ENCODE data around the gene SLC22A2. TPM values are rescaled to one million over a fixed set of nuclear protein-coding genes. Genes with fewer than 3 reads are reported as not detected.
"Not testable (repeated sequence)": the region's sequence is repeated elsewhere in the genome, so short reads cannot be mapped to it uniquely, and the experiment has no call there.

The SLC22A2 gene
- total and polyA plus RNA-seq, 10 of the 15 experiments (the other 5 are each of a cell fraction or from before 2014, with no cell fraction given) = 0.12 TPM; not detected in 9

DNA sequence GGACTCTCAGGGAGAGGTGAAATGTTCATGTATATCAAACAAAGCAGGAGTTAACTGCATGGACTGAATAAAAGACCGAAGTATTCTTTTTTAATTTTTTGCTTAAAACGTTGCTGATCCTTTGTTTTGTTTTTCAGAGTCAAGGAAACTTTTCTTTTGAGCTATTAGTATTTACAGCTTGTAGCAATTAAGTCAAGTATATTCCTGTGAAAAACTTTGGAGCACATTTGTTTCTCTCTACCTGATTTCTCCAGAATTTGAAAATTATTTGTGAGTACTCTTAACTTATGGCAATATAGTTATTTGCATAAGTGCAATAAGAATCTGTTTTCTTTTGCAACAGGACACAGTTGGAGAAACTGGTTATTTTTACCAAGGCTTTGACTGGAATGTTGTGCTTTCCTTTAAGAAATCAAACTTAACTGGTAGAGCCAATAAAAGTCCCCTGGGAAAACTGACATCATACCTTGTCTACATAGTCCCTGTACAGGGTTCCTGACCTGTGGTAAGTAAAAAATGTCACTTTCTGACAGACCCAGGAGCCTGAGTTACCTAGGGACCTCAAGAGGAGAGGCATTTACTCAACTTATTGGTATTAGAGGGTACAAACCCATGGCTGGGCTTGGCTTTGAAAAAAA, 22.3 kb downstream of the SLC22A2 start:
- H3K27me3 ChIP-seq (replicated peaks in 1 of 2; ENCODE audit: control insufficient read depth in 2 of 2, insufficient read depth in 2 of 2, low read length in 1 of 2); DNase-seq (ENCODE audit: low read depth, low spot score); CTCF ChIA-PET; H3K4me3 ChIP-seq; intact Hi-C loops (cut with micrococcal nuclease; ENCODE audit: unreplicated experiment); H3K36me3 ChIP-seq (ENCODE audit: control insufficient read depth in 2 of 2, insufficient read depth in 2 of 2, low read length in 1 of 2); POLR2A ChIA-PET; SMC1A ChIA-PET (ENCODE audit: uncharacterized antibody, unreplicated experiment); H3K4me2 ChIP-seq (ENCODE audit: control insufficient read depth, insufficient read depth); H3K79me2 ChIP-seq (ENCODE audit: control insufficient read depth, insufficient read depth, low read length); H3K9ac ChIP-seq (ENCODE audit: control insufficient read depth, insufficient read depth, low read length); H3K27ac ChIP-seq (ENCODE audit: control insufficient read depth, insufficient read depth); H4K20me1 ChIP-seq (ENCODE audit: control insufficient read depth, insufficient read depth); H3K4me1 ChIP-seq (ENCODE audit: control insufficient read depth, insufficient read depth, low read length); BruUV-seq (replicated peaks); RAD21 ChIA-PET (ENCODE audit: unreplicated experiment); H3K9me3 ChIP-seq (replicated peaks; ENCODE audit: control insufficient read depth, insufficient read depth, low read length); H2AFZ ChIP-seq (ENCODE audit: control insufficient read depth, low read depth, low read length); ATAC-seq; FAIRE-seq; in situ Hi-C loops (cut with MboI): not testable (repeated sequence)
- WGBS (ENCODE audit: insufficient coverage, insufficient replicate concordance, low lambda C conversion rate, missing lambda C conversion rate) = 0% methylated on average over 2 of the region's 2 CpGs

DNA sequence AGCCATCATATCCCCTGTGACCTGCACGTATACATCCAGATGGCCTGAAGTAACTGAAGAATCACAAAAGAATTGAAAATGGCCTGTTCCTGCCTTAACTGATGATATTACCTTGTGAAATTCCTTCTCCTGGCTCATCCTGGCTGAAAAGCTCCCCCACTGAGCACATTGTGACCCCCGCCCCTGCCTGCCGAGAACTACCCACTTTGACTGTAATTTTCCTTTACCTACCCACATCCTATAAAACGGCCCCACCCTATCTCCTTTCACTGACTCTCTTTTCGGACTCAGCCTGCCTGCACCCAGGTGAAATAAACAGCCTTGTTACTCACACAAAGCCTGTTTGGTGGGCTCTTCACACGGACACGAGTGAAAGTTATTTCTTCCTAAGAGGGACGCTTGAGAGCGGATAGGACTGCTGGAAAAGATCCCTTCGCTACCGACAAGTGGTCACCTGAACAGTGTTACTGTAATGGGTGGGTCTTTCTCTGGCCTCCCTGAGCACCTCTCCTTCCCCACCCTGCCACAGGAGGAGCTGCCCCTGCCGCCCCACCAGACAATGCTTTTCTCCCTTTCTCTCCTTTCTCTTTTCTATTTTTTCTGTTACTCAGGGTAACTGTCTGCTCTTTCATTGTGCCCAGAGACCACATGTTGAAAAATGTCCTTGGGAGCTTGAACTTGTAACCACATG, 24.5 kb downstream of the SLC22A2 start:
- CTCF ChIA-PET = not testable (repeated sequence)

More for the DNA sequence above, 24.5 kb downstream of the SLC22A2 start:
- WGBS (ENCODE audit: insufficient coverage, insufficient replicate concordance, low lambda C conversion rate, missing lambda C conversion rate) = 50% methylated on average over 12 of the region's 12 CpGs
- intact Hi-C loops (cut with micrococcal nuclease; ENCODE audit: unreplicated experiment); H3K4me1 ChIP-seq (ENCODE audit: control insufficient read depth, insufficient read depth, low read length); BruUV-seq (replicated peaks); in situ Hi-C loops (cut with MboI); H3K4me3 ChIP-seq; RAD21 ChIA-PET (ENCODE audit: unreplicated experiment); H3K9me3 ChIP-seq (replicated peaks; ENCODE audit: control insufficient read depth, insufficient read depth, low read length); H2AFZ ChIP-seq (ENCODE audit: control insufficient read depth, low read depth, low read length); H3K4me2 ChIP-seq (ENCODE audit: control insufficient read depth, insufficient read depth); H3K79me2 ChIP-seq (ENCODE audit: control insufficient read depth, insufficient read depth, low read length); ATAC-seq; H3K27ac ChIP-seq (ENCODE audit: control insufficient read depth, insufficient read depth); DNase-seq (ENCODE audit: low read depth, low spot score); H3K36me3 ChIP-seq (ENCODE audit: control insufficient read depth in 2 of 2, insufficient read depth in 2 of 2, low read length in 1 of 2); FAIRE-seq; H3K27me3 ChIP-seq (replicated peaks in 1 of 2; ENCODE audit: control insufficient read depth in 2 of 2, insufficient read depth in 2 of 2, low read length in 1 of 2); H3K9ac ChIP-seq (ENCODE audit: control insufficient read depth, insufficient read depth, low read length); H4K20me1 ChIP-seq (ENCODE audit: control insufficient read depth, insufficient read depth); POLR2A ChIA-PET: not testable (repeated sequence)
- SMC1A ChIA-PET (ENCODE audit: uncharacterized antibody, unreplicated experiment) = interaction anchor here (0.6 to 1.0 kb wide), 2 partner anchors 10 to 1975 kb away, joined by 3 read pairs; no protein-coding TSS in a partner anchor

All from GM12878 (cell line).